ENCODE data around the gene CYP2U1.
A peak's percentile ranks its signal among the peaks of the same experiment; 100 is the strongest.

CYP2U1 gene

GRCh38 chr4:107987916-107988762, 56.8 kb downstream of the CYP2U1 start:
- TF ChIP-seq ZNF274 (IDR thresholded peaks at IDR 0.05; ENCODE audit: low read depth, low read length) = no peak
- H3K4me3 ChIP-seq (ENCODE audit: low read length) = no peak overlapping the region

GRCh38 chr4:107988763-107989035, 57.4 kb downstream of the CYP2U1 start:
- no peak for TF ChIP-seq ZNF274 (IDR thresholded peaks at IDR 0.05; ENCODE audit: low read depth, low read length)
- no peak overlapping the region for H3K4me3 ChIP-seq (ENCODE audit: low read length)

- H3K4me3 ChIP-seq (ENCODE audit: low read length) = peak overlapping the region; percentile 59
- TF ChIP-seq ZNF274 (IDR thresholded peaks at IDR 0.05; ENCODE audit: low read depth, low read length) = no peak
Measured at GRCh38 chr4:107989162-107989536, 57.8 kb downstream of the CYP2U1 start.

GRCh38 chr4:107989537-107990386, 58.4 kb downstream of the CYP2U1 start, which contains the start of gene HADH:
Gene HADH, plus strand, starts transcription at chr4:107989889. Its CDS starts 44 bp downstream, at chr4:107989933.
- TF ChIP-seq ZNF274 (IDR thresholded peaks at IDR 0.05; ENCODE audit: low read depth, low read length) = no peak
- peak within 1 kb of the TSS; percentile 62 for H3K4me3 ChIP-seq (ENCODE audit: low read length)

- H3K4me3 ChIP-seq (ENCODE audit: low read length) = peak overlapping the region; percentile 36; the same call in 1 of the 2 replicates
- no peak for TF ChIP-seq ZNF274 (IDR thresholded peaks at IDR 0.05; ENCODE audit: low read depth, low read length)
Measured at GRCh38 chr4:107991945-107992630, 60.7 kb downstream of the CYP2U1 start.

GRCh38 chr4:107993969-107994368, 62.6 kb downstream of the CYP2U1 start:
- peak overlapping the region; percentile 34; the same call in 1 of the 2 replicates for H3K4me3 ChIP-seq (ENCODE audit: low read length)
- TF ChIP-seq ZNF274 (IDR thresholded peaks at IDR 0.05; ENCODE audit: low read depth, low read length) = no peak

GRCh38 chr4:107994894-107995293, 63.5 kb downstream of the CYP2U1 start:
- H3K4me3 ChIP-seq (ENCODE audit: low read length) = no peak overlapping the region; the same call in 1 of the 2 replicates
- TF ChIP-seq ZNF274 (IDR thresholded peaks at IDR 0.05; ENCODE audit: low read depth, low read length) = no peak

GRCh38 chr4:107996949-107997788, 65.8 kb downstream of the CYP2U1 start:
- no peak for TF ChIP-seq ZNF274 (IDR thresholded peaks at IDR 0.05; ENCODE audit: low read depth, low read length)
- H3K4me3 ChIP-seq (ENCODE audit: low read length) = no peak overlapping the region

- no peak for TF ChIP-seq ZNF274 (IDR thresholded peaks at IDR 0.05; ENCODE audit: low read depth, low read length)
- no peak overlapping the region for H3K4me3 ChIP-seq (ENCODE audit: low read length)
Measured at GRCh38 chr4:107997794-107998193, 66.4 kb downstream of the CYP2U1 start.

GRCh38 chr4:107999932-108000539, 68.7 kb downstream of the CYP2U1 start:
- no peak for TF ChIP-seq ZNF274 (IDR thresholded peaks at IDR 0.05; ENCODE audit: low read depth, low read length)
- H3K4me3 ChIP-seq (ENCODE audit: low read length) = no peak overlapping the region

GRCh38 chr4:108001540-108002135, 70.3 kb downstream of the CYP2U1 start:
- H3K4me3 ChIP-seq (ENCODE audit: low read length) = no peak overlapping the region
- TF ChIP-seq ZNF274 (IDR thresholded peaks at IDR 0.05; ENCODE audit: low read depth, low read length) = no peak

Data from GM08714 (cell line).